ENCODE measurements around the gene WBP11.

DNA sequence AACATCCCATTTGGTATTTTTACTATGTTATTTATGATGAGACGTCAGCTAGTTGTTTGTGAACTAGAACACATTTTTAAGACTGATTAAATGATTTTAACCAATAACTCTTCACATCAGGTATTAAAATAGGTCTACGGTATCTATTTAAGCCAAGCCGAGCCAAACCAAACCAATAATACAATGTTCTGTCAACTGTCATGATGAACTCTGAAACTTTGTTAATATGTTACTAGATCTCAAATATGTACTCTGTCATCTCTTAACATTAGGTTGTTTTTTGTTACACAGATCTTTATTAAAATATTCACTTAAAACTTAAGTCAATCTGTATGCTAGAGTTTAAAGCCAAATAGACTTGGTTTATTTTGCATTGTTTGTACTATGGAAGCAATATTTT is 39.0 kb upstream of the WBP11 start:
- TF ChIP-seq POLR2A (IDR thresholded peaks at IDR 0.05; ENCODE audit: borderline replicate concordance, extremely low read depth, insufficient read depth, insufficient read length) (no peak), EZH2phosphoT487 (IDR thresholded peaks at IDR 0.05; ENCODE audit: borderline replicate concordance) (no peak), RAD21 (IDR thresholded peaks at IDR 0.05; ENCODE audit: low read depth) (no peak), EZH2 (IDR thresholded peaks at IDR 0.05) (no peak)
- TF ChIP-seq, protein P1, sequence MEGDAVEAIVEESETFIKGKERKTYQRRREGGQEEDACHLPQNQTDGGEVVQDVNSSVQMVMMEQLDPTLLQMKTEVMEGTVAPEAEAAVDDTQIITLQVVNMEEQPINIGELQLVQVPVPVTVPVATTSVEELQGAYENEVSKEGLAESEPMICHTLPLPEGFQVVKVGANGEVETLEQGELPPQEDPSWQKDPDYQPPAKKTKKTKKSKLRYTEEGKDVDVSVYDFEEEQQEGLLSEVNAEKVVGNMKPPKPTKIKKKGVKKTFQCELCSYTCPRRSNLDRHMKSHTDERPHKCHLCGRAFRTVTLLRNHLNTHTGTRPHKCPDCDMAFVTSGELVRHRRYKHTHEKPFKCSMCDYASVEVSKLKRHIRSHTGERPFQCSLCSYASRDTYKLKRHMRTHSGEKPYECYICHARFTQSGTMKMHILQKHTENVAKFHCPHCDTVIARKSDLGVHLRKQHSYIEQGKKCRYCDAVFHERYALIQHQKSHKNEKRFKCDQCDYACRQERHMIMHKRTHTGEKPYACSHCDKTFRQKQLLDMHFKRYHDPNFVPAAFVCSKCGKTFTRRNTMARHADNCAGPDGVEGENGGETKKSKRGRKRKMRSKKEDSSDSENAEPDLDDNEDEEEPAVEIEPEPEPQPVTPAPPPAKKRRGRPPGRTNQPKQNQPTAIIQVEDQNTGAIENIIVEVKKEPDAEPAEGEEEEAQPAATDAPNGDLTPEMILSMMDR (IDR thresholded peaks at IDR 0.05 in 2 of 3, conservative IDR thresholded peaks at IDR 0.05 in 1 of 3; ENCODE audit: borderline replicate concordance in 1 of 3, insufficient read depth in 1 of 3, low read depth in 2 of 3, low read length in 2 of 3): no peak
